GM12865 (cell line): ENCODE results near the gene CYTL1.
"Not testable (repeated sequence)": the region's sequence is repeated elsewhere in the genome, so short reads cannot be mapped to it uniquely, and the experiment has no call there.

Experiments used
- DNase-seq: peaks from one replicate; pipeline ENCODE4 v3.0.0; 2010; ENCODE audit warnings: low read depth
- H3K4me3 ChIP-seq: 2 replicates; pipeline ENCODE4 v1.5.1; 2011; ENCODE audit warnings: mild to moderate bottlenecking, low read depth, low read length, control low read depth
- CTCF ChIP-seq: IDR thresholded peaks from 2 replicates; pipeline ENCODE4 v1.5.1; 2011; ENCODE audit warnings: low read length, control low read depth, low read depth, inconsistent platforms; ENCODE audit not compliant: insufficient read depth; ENCODE audit errors: missing control alignments

Gene CYTL1

DNA sequence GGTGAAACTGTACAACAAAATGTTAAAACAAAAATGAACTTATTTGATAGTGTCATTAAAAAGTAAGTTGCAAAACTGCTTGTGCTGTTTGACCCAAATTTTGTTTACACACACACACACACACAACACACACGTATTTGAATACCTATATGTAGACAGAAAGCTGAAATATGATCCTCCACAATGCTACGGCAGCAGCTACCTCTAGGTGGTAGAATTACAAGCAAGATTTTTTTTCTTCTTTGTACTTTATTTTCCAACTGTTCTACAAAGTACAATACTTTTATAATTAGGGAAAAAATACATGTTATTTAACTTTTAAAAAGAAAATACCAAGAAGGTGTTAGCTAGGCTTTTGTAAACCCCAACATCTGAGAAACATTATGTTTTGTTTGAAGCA is 1.2 kb downstream of the CYTL1 start:
- DNase-seq: no peak
- H3K4me3 ChIP-seq: no peak overlapping the region
- TF ChIP-seq CTCF: no peak

DNA sequence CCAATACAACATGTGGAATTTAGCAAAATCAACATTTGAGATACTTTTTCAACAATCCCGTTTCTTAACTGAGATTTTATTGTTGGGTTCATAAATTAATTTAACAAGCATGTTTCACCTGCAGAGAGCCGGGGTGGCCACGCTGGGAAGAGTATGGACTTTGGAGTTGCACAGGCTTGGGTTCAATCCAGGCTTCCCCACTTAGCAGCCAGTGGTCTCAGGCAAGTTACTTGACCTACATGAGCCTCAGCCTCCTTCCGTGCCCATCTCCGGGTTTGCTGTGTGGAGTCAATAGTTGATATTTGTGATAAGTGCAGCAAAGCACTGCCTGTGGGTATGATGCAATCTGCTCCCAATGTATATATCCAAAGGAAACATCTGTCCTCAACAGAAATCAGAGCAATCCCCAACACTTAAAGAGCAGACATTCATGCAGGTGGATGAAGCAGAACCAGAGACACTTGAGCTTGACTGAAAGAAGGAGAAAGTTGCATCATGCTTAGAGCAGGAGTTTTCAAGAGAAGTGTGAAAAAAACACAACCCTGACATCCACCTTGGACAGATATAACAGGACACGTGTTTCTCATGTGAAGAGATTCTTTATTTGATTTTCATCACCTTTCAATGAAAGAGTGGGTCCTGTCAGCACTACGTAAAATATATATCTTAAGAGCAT is 5.1 kb downstream of the CYTL1 start:
- no peak overlapping the region for H3K4me3 ChIP-seq
- no peak for TF ChIP-seq CTCF
- DNase-seq: no peak

- TF ChIP-seq CTCF: no peak
- no peak for DNase-seq
- H3K4me3 ChIP-seq: no peak overlapping the region
Observed at GRCh38 chr4:5012958-5013357, 6.3 kb downstream of the CYTL1 start.

GRCh38 chr4:5012244-5012898 is 6.9 kb downstream of the CYTL1 start:
- no peak for DNase-seq
- TF ChIP-seq CTCF: no peak
- H3K4me3 ChIP-seq: no peak overlapping the region

- no peak for DNase-seq
- no peak for TF ChIP-seq CTCF
- no peak overlapping the region for H3K4me3 ChIP-seq
Observed at GRCh38 chr4:5010984-5011383, 8.3 kb downstream of the CYTL1 start.

DNA sequence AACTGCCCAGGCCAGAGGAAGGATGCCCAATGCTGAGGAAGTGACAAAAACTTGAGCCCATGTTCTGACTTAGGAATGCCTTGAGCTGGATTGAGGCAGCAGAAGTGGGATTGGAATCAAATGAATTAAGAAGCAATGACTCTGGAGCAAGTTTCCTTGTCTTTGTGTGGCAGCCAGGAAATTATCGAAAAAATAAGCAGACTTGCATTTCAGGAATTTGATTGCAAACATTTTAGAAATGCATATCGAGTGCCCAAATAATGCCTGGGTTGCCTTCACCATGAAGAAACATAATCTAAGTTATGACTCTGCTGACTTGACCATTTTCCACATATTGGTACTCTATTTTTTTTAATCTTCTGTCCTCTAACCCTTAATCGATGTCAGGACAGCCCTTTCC is 9.5 kb downstream of the CYTL1 start:
- no peak overlapping the region for H3K4me3 ChIP-seq
- DNase-seq: no peak
- TF ChIP-seq CTCF: no peak

GRCh38 chr4:5006932-5007331 is 12.3 kb downstream of the CYTL1 start:
- DNase-seq, H3K4me3 ChIP-seq: not testable (repeated sequence)
